HFFc6 (cell line): ENCODE results near the gene CD69. TPM values are rescaled to one million over a fixed set of nuclear protein-coding genes. Genes with fewer than 3 reads are reported as not detected.
A peak's percentile ranks its signal among the peaks of the same experiment; 100 is the strongest.

Source experiments
- DNase-seq: peaks from one replicate; pipeline ENCODE4 v3.0.0-alpha.2; 2018
- H3K27ac Mint-ChIP-seq: 2 replicates; pipeline ENCODE4 v1.8.0; 2020; ENCODE audit warnings: mild to moderate bottlenecking, mixed read lengths
- H3K27me3 Mint-ChIP-seq: 2 replicates; pipeline ENCODE4 v1.8.0; 2021; ENCODE audit warnings: mild to moderate bottlenecking, moderate library complexity, mixed read lengths; ENCODE audit not compliant: insufficient read depth
- H3K36me3 Mint-ChIP-seq: 2 replicates; pipeline ENCODE4 v1.8.0; 2021; ENCODE audit warnings: low read depth, mixed read lengths
- H3K4me1 Mint-ChIP-seq: 2 replicates; pipeline ENCODE4 v1.8.0; 2020; ENCODE audit warnings: low read depth, mixed read lengths
- H3K4me3 Mint-ChIP-seq: 2 replicates; pipeline ENCODE4 v1.8.0; 2020; ENCODE audit warnings: mild to moderate bottlenecking, moderate library complexity, mixed read lengths
- H3K9me3 Mint-ChIP-seq: 2 replicates; pipeline ENCODE4 v1.8.0; 2020; ENCODE audit warnings: mild to moderate bottlenecking, mixed read lengths
- CTCF ChIP-seq: fragments of 200-600 bp; sonication (generic); IDR thresholded peaks from 2 replicates; pipeline ENCODE4 v1.5.0; 2021; ENCODE audit warnings: antibody characterized with exemption, mild to moderate bottlenecking
- total RNA-seq, 6 experiments: library from RNA; stranded (reverse); fragmentation: NEBNext Ultra II Directional; extraction: Animal tissue kit (Norgen Biotek cat#: 25700); gene quantifications; 2 replicates in 1 of 6; 3 replicates in 5 of 6; pipeline ENCODE4 v1.2.3, GENCODE V29; 2021

The CD69 gene
- total RNA-seq, 6 experiments from 2014 or later: not detected

GRCh38 chr12:9753498-9753897 is 7.2 kb downstream of the CD69 start:
- TF ChIP-seq CTCF: no peak
- no peak for DNase-seq
- H3K36me3 Mint-ChIP-seq: no peaks in the 10 kb centered on the region
- no peak overlapping the region for H3K27ac Mint-ChIP-seq
- peaks cover 10% of the 10 kb centered on the region; the same call in 1 of the 2 replicates for H3K4me1 Mint-ChIP-seq
- H3K27me3 Mint-ChIP-seq: no peaks in the 10 kb centered on the region; the same call in 1 of the 2 replicates
- no peaks in the 10 kb centered on the region for H3K9me3 Mint-ChIP-seq
- no peak overlapping the region for H3K4me3 Mint-ChIP-seq

GRCh38 chr12:9753073-9753472 is 7.6 kb downstream of the CD69 start:
- Mint-ChIP-seq H3K27ac (no peak overlapping the region), H3K27me3 (no peaks in the 10 kb centered on the region; the same call in 1 of the 2 replicates), H3K9me3 (no peaks in the 10 kb centered on the region), H3K4me3 (no peak overlapping the region), H3K4me1 (peaks cover 7% of the 10 kb centered on the region; the same call in 1 of the 2 replicates), H3K36me3 (no peaks in the 10 kb centered on the region)
- no peak for TF ChIP-seq CTCF
- no peak for DNase-seq

GRCh38 chr12:9752145-9752933 is 8.4 kb downstream of the CD69 start:
- Mint-ChIP-seq H3K9me3 (no peaks in the 10 kb centered on the region), H3K4me1 (peaks cover 7% of the 10 kb centered on the region; the same call in 1 of the 2 replicates), H3K36me3 (no peaks in the 10 kb centered on the region), H3K27me3 (no peaks in the 10 kb centered on the region; the same call in 1 of the 2 replicates), H3K4me3 (no peak overlapping the region), H3K27ac (no peak overlapping the region)
- no peak for DNase-seq
- TF ChIP-seq CTCF: no peak

- no peak overlapping the region for H3K27ac Mint-ChIP-seq
- no peak overlapping the region for H3K4me3 Mint-ChIP-seq
- no peaks in the 10 kb centered on the region for H3K9me3 Mint-ChIP-seq
- no peaks in the 10 kb centered on the region for H3K36me3 Mint-ChIP-seq
- DNase-seq: peak; percentile 34
- H3K4me1 Mint-ChIP-seq: peaks cover 7% of the 10 kb centered on the region; the same call in 1 of the 2 replicates
- no peaks in the 10 kb centered on the region; the same call in 1 of the 2 replicates for H3K27me3 Mint-ChIP-seq
- TF ChIP-seq CTCF: peak; percentile 5; the same call in 1 of the 2 replicates
Measured at GRCh38 chr12:9751204-9752144, 9.2 kb downstream of the CD69 start.

GRCh38 chr12:9750276-9751203 is 10.2 kb downstream of the CD69 start:
- Mint-ChIP-seq H3K9me3 (no peaks in the 10 kb centered on the region), H3K4me3 (peak overlapping the region; percentile 40), H3K36me3 (no peaks in the 10 kb centered on the region), H3K27ac (no peak overlapping the region), H3K27me3 (no peaks in the 10 kb centered on the region; the same call in 1 of the 2 replicates), H3K4me1 (peaks cover 7% of the 10 kb centered on the region; the same call in 1 of the 2 replicates)
- peak; percentile 91 for TF ChIP-seq CTCF
- peak; percentile 51 for DNase-seq
